Chondrocyte (in vitro differentiated cells): ENCODE results near the gene SLAMF6. TPM values are rescaled to one million over a fixed set of nuclear protein-coding genes. Genes with fewer than 3 reads are reported as not detected.

Experiments used
- DNase-seq: peaks from one replicate; pipeline ENCODE4 v3.0.0; 2021; ENCODE audit warnings: mixed read lengths, low spot score
- H3K27ac Mint-ChIP-seq: one replicate; pipeline ENCODE4 v1.8.0; 2021; ENCODE audit warnings: mild to moderate bottlenecking, moderate library complexity, mixed read lengths; ENCODE audit not compliant: unreplicated experiment
- H3K27me3 Mint-ChIP-seq: 2 replicates; pipeline ENCODE4 v1.8.0; 2021; ENCODE audit warnings: low read depth, mixed read lengths
- H3K36me3 Mint-ChIP-seq: 2 replicates; pipeline ENCODE4 v1.8.0; 2021; ENCODE audit warnings: low read depth, mixed read lengths
- H3K4me1 Mint-ChIP-seq: 2 replicates; pipeline ENCODE4 v1.8.0; 2021; ENCODE audit warnings: low read depth, mild to moderate bottlenecking, mixed read lengths
- H3K4me3 Mint-ChIP-seq: one replicate; pipeline ENCODE4 v1.8.0; 2021; ENCODE audit warnings: mild to moderate bottlenecking, moderate library complexity, mixed read lengths; ENCODE audit not compliant: unreplicated experiment
- H3K9me3 Mint-ChIP-seq: 2 replicates; pipeline ENCODE4 v1.8.0; 2021; ENCODE audit warnings: low read depth, mixed read lengths
- CTCF ChIP-seq: fragments of 200-600 bp; sonication (generic); IDR thresholded peaks from 2 replicates; pipeline ENCODE4 v1.5.0; 2021; ENCODE audit warnings: antibody characterized with exemption, mild to moderate bottlenecking, moderate library complexity
- total RNA-seq: library from RNA; stranded (reverse); gene quantifications from 3 replicates; pipeline ENCODE4 v1.2.1, GENCODE V29; 2021

Gene SLAMF6
- total RNA-seq, 1 donor from 2014 or later: not detected

- Mint-ChIP-seq H3K27me3 (peaks cover 6% of the 10 kb centered on the region), H3K27ac (no peak overlapping the region), H3K4me3 (no peak overlapping the region), H3K36me3 (no peaks in the 10 kb centered on the region), H3K4me1 (no peaks in the 10 kb centered on the region), H3K9me3 (no peaks in the 10 kb centered on the region)
- TF ChIP-seq CTCF: no peak
- no peak for DNase-seq
Measured at GRCh38 chr1:160548960-160549664, 26.1 kb upstream of the SLAMF6 start.

- Mint-ChIP-seq H3K9me3 (no peaks in the 10 kb centered on the region), H3K27me3 (peaks cover 6% of the 10 kb centered on the region), H3K4me1 (no peaks in the 10 kb centered on the region), H3K27ac (no peak overlapping the region), H3K36me3 (no peaks in the 10 kb centered on the region), H3K4me3 (no peak overlapping the region)
- TF ChIP-seq CTCF: no peak
- DNase-seq: no peak
Measured at GRCh38 chr1:160548183-160548582, 25.1 kb upstream of the SLAMF6 start.

- H3K27me3 Mint-ChIP-seq: peaks cover 6% of the 10 kb centered on the region
- H3K36me3 Mint-ChIP-seq: no peaks in the 10 kb centered on the region
- no peaks in the 10 kb centered on the region for H3K9me3 Mint-ChIP-seq
- H3K4me3 Mint-ChIP-seq: no peak overlapping the region
- no peak overlapping the region for H3K27ac Mint-ChIP-seq
- TF ChIP-seq CTCF: no peak
- no peaks in the 10 kb centered on the region for H3K4me1 Mint-ChIP-seq
- DNase-seq: no peak
Measured at GRCh38 chr1:160547422-160547821, 24.4 kb upstream of the SLAMF6 start.

- no peak overlapping the region for H3K27ac Mint-ChIP-seq
- no peak for TF ChIP-seq CTCF
- H3K4me3 Mint-ChIP-seq: no peak overlapping the region
- peaks cover 4% of the 10 kb centered on the region for H3K4me1 Mint-ChIP-seq
- no peaks in the 10 kb centered on the region for H3K9me3 Mint-ChIP-seq
- no peaks in the 10 kb centered on the region for H3K36me3 Mint-ChIP-seq
- no peak for DNase-seq
- peaks cover 6% of the 10 kb centered on the region for H3K27me3 Mint-ChIP-seq
Measured at GRCh38 chr1:160546942-160547341, 23.9 kb upstream of the SLAMF6 start.

- H3K27ac Mint-ChIP-seq: no peak overlapping the region
Measured at GRCh38 chr1:160544647-160545046, 21.6 kb upstream of the SLAMF6 start.

More at GRCh38 chr1:160544647-160545046, 21.6 kb upstream of the SLAMF6 start:
- Mint-ChIP-seq H3K27me3 (peaks cover 6% of the 10 kb centered on the region), H3K9me3 (no peaks in the 10 kb centered on the region), H3K4me1 (peaks cover 6% of the 10 kb centered on the region), H3K4me3 (no peak overlapping the region), H3K36me3 (no peaks in the 10 kb centered on the region)
- peak; percentile 66 for TF ChIP-seq CTCF
- DNase-seq: no peak
